Peyer's patch (tissue), 4 donors: ENCODE measurements around the gene NDRG3. TPM values are rescaled to one million over a fixed set of nuclear protein-coding genes. Genes with fewer than 3 reads are reported as not detected.

Experiments used
- DNase-seq, 3 donors: peaks; one replicate each; pipeline ENCODE4 v3.0.0-alpha.2; 2017 to 2019
- H3K27ac ChIP-seq, 4 donors: fragments of 200-600 bp; sonication (generic); one replicate each; pipeline ENCODE4 v1.5.1; 2016 to 2019
- H3K27me3 ChIP-seq, 2 donors: fragments of 200-600 bp; sonication (generic); one replicate each; pipeline ENCODE4 v1.5.1; 2019
- H3K36me3 ChIP-seq, 3 donors: fragments of 200-600 bp; sonication (generic); one replicate each; pipeline ENCODE4 v1.5.1; 2016 to 2019
- H3K4me1 ChIP-seq, 4 donors: fragments of 200-600 bp; sonication (generic); one replicate each; pipeline ENCODE4 v1.5.1; 2016 to 2019
- H3K4me3 ChIP-seq, 4 donors: fragments of 200-600 bp; sonication (generic); 1 replicate in 3 of 4; 2 replicates in 1 of 4; pipeline ENCODE4 v1.5.1; 2016 to 2019; ENCODE audit warnings: mild to moderate bottlenecking in 1 of 4
- H3K9me3 ChIP-seq, 4 donors: fragments of 200-600 bp; sonication (generic); one replicate each; pipeline ENCODE4 v1.5.1; 2016 to 2019; ENCODE audit warnings: mild to moderate bottlenecking in 1 of 4
- POLR2A ChIP-seq, 2 donors: fragments of 450-650 bp; IDR thresholded peaks; one replicate each; pipeline ENCODE4 v1.5.1; 2017; ENCODE audit warnings: antibody characterized with exemption in 2 of 2, mild to moderate bottlenecking in 2 of 2, moderate library complexity in 2 of 2
- total RNA-seq, 4 donors: library from RNA; depleted of rRNA; stranded (reverse); fragments of >200 nt; gene quantifications; one replicate each; pipeline ENCODE4 v1.1.0, GENCODE V29; 2016
- TF ChIP-seq, protein P1 (sequence below), 6 experiments: fragments of 450-650 bp in 4 of 6; fragments of 200-600 bp in 2 of 6; sonication (generic) in 1 of 6; IDR thresholded peaks; one replicate each; pipeline ENCODE4 v1.5.1; 2017 to 2019; ENCODE audit warnings: antibody characterized with exemption in 6 of 6, mild to moderate bottlenecking in 3 of 6, moderate library complexity in 1 of 6

The NDRG3 gene
- total RNA-seq, 4 donors from 2014 or later = 12.6 to 28.4 (median 22.6) TPM

DNA sequence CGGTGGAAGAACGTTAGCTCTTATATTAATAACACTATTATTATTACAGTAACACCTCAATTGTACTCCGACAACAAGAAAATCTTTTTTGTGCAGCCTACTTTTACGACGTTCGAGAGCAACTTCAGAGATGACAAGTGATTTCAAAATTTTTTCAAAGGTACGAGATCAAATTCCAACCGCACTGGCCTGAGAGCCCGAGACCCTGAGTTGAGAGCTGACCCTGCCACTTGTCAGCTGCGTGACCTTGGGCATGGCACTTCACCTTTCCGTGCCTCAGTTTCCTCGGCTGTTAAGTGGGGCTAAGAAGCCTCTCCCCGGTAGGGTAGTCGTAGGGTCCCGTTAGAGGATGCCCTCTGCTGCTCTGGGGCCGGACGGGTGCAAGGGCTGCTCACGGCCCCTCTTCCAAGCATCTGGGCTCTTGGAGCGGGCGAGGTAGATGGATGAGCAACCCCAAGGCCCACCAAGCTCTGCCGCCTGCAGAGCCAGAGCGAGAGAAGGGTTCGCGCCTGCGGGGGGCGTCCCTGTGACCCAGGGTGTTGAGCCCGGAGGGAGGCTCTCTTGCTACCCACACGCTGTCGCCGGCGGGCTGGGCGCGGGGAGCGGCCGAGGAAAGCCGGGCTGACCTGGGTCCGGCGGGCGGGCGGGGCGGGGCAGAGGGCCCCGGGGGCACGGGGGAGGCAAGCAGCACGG, 510 bp downstream of the NDRG3 start:
- peak overlapping the region; percentile 79 to 93 (median 88) for H3K4me3 ChIP-seq
- TF ChIP-seq, protein P1, sequence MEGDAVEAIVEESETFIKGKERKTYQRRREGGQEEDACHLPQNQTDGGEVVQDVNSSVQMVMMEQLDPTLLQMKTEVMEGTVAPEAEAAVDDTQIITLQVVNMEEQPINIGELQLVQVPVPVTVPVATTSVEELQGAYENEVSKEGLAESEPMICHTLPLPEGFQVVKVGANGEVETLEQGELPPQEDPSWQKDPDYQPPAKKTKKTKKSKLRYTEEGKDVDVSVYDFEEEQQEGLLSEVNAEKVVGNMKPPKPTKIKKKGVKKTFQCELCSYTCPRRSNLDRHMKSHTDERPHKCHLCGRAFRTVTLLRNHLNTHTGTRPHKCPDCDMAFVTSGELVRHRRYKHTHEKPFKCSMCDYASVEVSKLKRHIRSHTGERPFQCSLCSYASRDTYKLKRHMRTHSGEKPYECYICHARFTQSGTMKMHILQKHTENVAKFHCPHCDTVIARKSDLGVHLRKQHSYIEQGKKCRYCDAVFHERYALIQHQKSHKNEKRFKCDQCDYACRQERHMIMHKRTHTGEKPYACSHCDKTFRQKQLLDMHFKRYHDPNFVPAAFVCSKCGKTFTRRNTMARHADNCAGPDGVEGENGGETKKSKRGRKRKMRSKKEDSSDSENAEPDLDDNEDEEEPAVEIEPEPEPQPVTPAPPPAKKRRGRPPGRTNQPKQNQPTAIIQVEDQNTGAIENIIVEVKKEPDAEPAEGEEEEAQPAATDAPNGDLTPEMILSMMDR (IDR thresholded peaks at IDR 0.05) = peak in 1 of 6 experiments; percentile 12
- TF ChIP-seq POLR2A (IDR thresholded peaks at IDR 0.05) = no peak
- peaks cover 0 to 7% (median 3%) of the 10 kb centered on the region in 4 donors for H3K4me1 ChIP-seq
- peak in 1 of 3 donors; percentile 38 for DNase-seq
- H3K27ac ChIP-seq = peak overlapping the region; percentile 33 to 83 (median 73)
- no peaks in the 10 kb centered on the region for H3K9me3 ChIP-seq
- no peaks in the 10 kb centered on the region for H3K27me3 ChIP-seq
- no peaks in the 10 kb centered on the region for H3K36me3 ChIP-seq

DNA sequence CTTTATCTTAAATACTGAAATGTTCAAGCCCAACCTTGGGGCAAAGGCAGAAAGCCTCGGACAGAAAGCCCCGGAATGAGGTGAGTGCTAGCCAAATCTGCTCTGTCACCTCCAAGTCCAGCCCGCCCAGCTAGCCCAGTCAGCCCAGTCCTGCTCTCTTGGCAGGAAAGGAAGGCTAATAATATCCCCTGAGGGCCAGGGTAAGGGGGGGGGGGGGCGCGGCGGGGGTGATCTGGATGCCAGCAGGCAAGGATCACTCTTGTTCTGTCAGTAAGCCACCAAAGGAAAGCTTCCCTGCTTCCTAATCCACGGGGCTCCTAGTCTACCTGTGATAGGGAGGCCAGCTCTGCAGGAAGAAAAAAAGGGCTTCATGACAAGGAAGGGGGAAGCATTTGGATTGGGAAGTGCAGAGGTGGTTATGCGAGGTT, 1.1 kb downstream of the NDRG3 start:
- Histone ChIP-seq H3K27me3 (no peaks in the 10 kb centered on the region), H3K9me3 (no peaks in the 10 kb centered on the region), H3K27ac (no peak overlapping the region), H3K4me1 (peaks cover 0 to 7% (median 3%) of the 10 kb centered on the region in 4 donors), H3K36me3 (no peaks in the 10 kb centered on the region), H3K4me3 (peak overlapping the region in 3 of 4 donors; percentile 87 to 93 (median 88))
- DNase-seq = no peak
- no peak for TF ChIP-seq POLR2A (IDR thresholded peaks at IDR 0.05)
- TF ChIP-seq, protein P1 (IDR thresholded peaks at IDR 0.05) = no peak

DNA sequence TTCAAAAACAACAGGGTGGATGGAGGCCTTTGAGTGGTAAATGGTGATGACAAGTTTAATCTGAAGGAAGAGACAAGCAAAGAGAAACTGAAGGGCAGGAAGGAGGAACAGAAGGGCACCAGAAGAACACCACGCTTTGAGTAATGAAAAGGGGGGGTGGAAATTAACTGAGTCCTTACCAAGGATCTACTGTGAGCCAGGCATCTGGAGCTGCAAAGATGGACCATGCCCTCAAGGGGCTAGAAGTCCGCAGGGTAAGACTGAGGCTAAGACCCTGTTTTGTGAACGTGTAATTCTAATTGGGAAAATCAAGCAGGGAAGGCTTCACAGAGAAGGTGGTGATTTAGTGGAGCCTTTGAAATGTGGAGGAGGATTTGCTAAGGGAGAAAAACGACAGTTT, 1.6 kb downstream of the NDRG3 start:
- no peak for TF ChIP-seq POLR2A (IDR thresholded peaks at IDR 0.05)
- TF ChIP-seq, protein P1 (IDR thresholded peaks at IDR 0.05) = no peak
- DNase-seq = no peak
- H3K27me3 ChIP-seq = no peaks in the 10 kb centered on the region
- no peaks in the 10 kb centered on the region for H3K9me3 ChIP-seq
- H3K4me3 ChIP-seq = no peak overlapping the region
- H3K36me3 ChIP-seq = no peaks in the 10 kb centered on the region
- no peak overlapping the region for H3K27ac ChIP-seq
- H3K4me1 ChIP-seq = peaks cover 0 to 7% (median 3%) of the 10 kb centered on the region in 4 donors

DNA sequence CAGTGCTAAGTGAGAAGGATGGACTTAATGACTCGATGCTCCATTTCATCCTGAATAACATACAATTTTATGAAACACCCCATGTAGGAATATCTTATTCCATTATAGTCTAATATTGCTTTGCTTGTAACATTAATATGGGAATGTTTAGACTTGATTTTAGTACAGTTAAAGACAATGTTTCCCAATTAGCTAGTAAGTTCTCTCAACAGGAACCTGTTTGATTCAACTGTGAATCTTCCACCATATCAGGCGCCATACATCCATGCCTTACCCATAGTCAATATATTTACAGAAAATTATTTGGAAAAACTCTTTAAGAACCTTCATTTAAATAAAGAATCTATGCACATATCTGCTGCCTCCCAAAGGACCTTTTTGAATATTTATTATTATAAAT, 3.3 kb downstream of the NDRG3 start:
- Histone ChIP-seq H3K4me3 (no peak overlapping the region), H3K36me3 (no peaks in the 10 kb centered on the region), H3K4me1 (peaks cover 0 to 7% (median 3%) of the 10 kb centered on the region in 4 donors), H3K9me3 (no peaks in the 10 kb centered on the region), H3K27me3 (no peaks in the 10 kb centered on the region), H3K27ac (no peak overlapping the region)
- no peak for DNase-seq
- TF ChIP-seq, protein P1 (IDR thresholded peaks at IDR 0.05) = no peak
- no peak for TF ChIP-seq POLR2A (IDR thresholded peaks at IDR 0.05)

DNA sequence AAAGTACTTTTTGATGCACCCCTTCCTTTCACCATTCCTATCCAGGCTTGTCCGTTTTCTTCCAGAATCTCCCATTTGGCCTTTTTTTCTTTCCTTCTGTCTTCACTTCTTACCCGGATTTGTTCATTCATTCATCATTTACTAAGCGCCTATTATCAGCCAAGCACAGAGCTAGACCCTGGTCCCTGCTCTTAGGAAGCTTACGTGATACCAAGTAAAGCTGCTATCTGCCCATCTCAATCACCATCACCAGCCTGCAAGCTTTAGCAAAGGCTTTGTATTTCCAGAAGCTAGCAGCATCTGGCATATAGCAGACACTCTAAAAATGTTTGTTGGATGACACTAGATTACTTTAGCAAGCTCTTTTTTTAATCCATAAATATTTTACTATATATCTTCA, 4.8 kb downstream of the NDRG3 start:
- no peaks in the 10 kb centered on the region for H3K9me3 ChIP-seq
- no peak for DNase-seq
- H3K36me3 ChIP-seq = no peaks in the 10 kb centered on the region
- H3K27me3 ChIP-seq = no peaks in the 10 kb centered on the region
- no peak overlapping the region for H3K4me3 ChIP-seq
- no peak for TF ChIP-seq POLR2A (IDR thresholded peaks at IDR 0.05)
- TF ChIP-seq, protein P1 (IDR thresholded peaks at IDR 0.05) = no peak
- no peak overlapping the region for H3K27ac ChIP-seq
- peaks cover 0 to 7% (median 3%) of the 10 kb centered on the region in 4 donors for H3K4me1 ChIP-seq
